ENCODE data around the gene FHIP1B.

DNA sequence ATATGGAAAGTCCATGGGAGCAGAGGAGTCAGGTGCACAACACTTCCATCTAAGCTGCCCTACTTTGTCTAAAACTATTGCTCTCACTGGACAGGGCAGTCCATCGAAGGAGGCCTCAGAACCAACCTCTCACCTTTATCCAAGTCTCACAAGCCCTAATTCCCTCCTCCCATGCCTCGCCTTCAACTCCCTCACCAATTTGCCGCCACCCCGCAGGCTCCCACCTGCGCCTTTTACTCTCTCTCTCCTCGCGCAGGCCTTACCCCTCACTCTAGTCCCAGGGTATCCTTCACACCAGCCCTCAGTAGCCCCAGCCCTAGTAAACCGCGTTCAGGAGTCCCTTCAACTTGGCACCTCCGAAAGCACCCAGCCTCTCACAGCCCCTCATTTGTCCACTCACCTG lies 451 bp downstream of the FHIP1B start:
- TF ChIP-seq CTCF (IDR thresholded peaks at IDR 0.05) (no peak), POLR2A (IDR thresholded peaks at IDR 0.05) (no peak)
